Measurements from ENCODE around the gene ITGA11. TPM values are rescaled to one million over a fixed set of nuclear protein-coding genes. Genes with fewer than 3 reads are reported as not detected.

The ITGA11 gene
- total and polyA plus RNA-seq, 12 donors: 1.4 to 25.9 (median 12.3) TPM

DNA sequence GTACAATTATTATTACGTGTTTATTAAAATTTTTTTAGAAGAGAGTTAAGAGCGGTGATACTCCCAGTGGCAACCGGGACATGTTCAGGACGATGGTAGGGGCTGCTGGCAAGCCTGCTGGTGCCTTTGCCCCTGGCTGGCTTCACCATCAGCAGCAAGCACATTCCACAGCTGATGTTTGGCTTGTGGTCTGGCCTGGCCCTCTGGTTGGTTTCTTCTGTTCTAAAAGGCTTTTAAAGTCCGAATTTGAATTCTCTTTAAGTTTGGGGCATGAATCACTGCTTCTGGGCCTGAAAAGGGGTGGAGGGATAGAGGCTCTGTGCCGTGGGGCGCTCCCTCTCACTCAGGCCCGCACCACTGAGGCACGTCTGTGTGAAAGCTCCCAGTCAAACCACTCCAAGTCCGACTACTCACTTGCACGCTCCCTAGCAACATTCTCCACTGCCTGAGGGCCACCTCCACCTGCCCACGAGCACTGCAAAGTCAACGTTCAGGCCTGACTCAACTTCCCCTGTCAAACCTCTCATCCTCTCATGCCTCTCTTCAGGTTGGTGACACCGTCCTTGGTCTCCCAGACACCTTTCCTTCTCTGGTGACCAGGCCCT, 10.1 kb downstream of the ITGA11 start:
- Histone ChIP-seq H3K4me1 (peaks cover 0 to 20% (median 11%) of the 10 kb centered on the region in 9 donors), H3K4me3 (no peak overlapping the region), H3K27ac (no peak overlapping the region), H3K9me3 (no peaks in the 10 kb centered on the region), H3K27me3 (no peaks in the 10 kb centered on the region), H3K36me3 (no peaks in the 10 kb centered on the region)
- TF ChIP-seq, protein P1, sequence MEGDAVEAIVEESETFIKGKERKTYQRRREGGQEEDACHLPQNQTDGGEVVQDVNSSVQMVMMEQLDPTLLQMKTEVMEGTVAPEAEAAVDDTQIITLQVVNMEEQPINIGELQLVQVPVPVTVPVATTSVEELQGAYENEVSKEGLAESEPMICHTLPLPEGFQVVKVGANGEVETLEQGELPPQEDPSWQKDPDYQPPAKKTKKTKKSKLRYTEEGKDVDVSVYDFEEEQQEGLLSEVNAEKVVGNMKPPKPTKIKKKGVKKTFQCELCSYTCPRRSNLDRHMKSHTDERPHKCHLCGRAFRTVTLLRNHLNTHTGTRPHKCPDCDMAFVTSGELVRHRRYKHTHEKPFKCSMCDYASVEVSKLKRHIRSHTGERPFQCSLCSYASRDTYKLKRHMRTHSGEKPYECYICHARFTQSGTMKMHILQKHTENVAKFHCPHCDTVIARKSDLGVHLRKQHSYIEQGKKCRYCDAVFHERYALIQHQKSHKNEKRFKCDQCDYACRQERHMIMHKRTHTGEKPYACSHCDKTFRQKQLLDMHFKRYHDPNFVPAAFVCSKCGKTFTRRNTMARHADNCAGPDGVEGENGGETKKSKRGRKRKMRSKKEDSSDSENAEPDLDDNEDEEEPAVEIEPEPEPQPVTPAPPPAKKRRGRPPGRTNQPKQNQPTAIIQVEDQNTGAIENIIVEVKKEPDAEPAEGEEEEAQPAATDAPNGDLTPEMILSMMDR (IDR thresholded peaks at IDR 0.05): no peak
- DNase-seq: no peak
- WGBS, 2 donors: 88% methylated on average over 14 of the region's 14 CpGs
- ATAC-seq: no peak
- intact Hi-C loops (cut with DNase I): no loop called here

DNA sequence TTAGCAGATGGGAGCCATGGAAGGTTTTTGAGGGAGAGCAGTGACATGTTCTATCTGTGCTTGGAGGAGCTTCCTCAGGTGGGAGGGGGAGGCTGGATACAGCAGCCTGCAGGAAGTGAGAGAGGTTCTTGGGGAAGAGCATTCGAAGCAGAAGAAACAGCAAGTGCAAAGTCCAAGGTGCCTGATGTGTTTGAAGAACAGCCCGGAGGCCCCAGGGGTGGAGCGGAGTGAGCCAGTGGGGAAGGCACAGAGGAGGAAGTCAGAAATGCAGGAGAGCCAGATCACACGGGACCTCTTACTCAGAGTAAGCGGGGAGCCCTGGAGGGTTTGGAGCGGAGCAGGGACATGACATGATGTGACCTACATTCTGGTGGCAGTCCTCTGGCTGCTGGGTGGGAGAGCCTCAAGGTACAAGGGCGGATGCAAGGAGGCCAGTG, 10.8 kb downstream of the ITGA11 start:
- H3K36me3 ChIP-seq: no peaks in the 10 kb centered on the region
- peaks cover 0 to 20% (median 11%) of the 10 kb centered on the region in 9 donors for H3K4me1 ChIP-seq
- H3K27ac ChIP-seq: no peak overlapping the region
- no peaks in the 10 kb centered on the region for H3K27me3 ChIP-seq
- TF ChIP-seq, protein P1 (IDR thresholded peaks at IDR 0.05): no peak
- intact Hi-C loops (cut with DNase I): no loop called here
- H3K9me3 ChIP-seq: no peaks in the 10 kb centered on the region
- WGBS, 2 donors: 80 to 89% methylated on average over 7 of the region's 7 CpGs
- ATAC-seq (no peak), DNase-seq (peak in 1 of 2 donors; percentile 2)
- H3K4me3 ChIP-seq: no peak overlapping the region

DNA sequence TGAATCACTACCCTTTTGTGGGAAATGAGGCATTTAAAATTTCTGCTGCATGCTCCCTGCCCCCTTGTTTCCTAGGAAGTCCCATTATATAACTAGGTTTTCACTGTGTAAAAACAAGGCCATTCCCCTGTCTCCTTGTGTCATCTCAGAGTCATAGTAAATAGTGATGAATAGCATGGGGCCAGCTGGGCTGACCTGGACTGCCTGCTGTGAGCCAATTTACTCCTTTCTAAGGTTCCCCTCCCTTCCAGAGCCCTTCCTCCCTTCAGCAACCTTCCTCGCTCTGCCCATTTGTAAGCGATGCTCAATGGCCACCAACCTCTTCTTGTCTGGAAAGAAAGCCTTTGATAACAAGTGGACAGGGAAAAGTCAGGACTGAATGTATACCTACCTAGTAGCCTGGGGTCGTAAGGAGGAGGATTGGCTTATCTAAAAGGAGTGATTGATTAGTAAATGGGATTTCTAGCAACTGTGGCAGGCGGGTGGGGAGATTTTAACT, 11.7 kb downstream of the ITGA11 start:
- ATAC-seq (no peak), DNase-seq (peak in 1 of 2 donors; percentile 1)
- intact Hi-C loops (cut with DNase I): no loop called here
- Histone ChIP-seq H3K4me1 (peaks cover 0 to 21% (median 11%) of the 10 kb centered on the region in 9 donors), H3K9me3 (no peaks in the 10 kb centered on the region), H3K4me3 (no peak overlapping the region), H3K27me3 (no peaks in the 10 kb centered on the region), H3K27ac (no peak overlapping the region), H3K36me3 (no peaks in the 10 kb centered on the region)
- 94 to 97% methylated on average over 4 of the region's 4 CpGs for WGBS, 2 donors
- TF ChIP-seq, protein P1 (IDR thresholded peaks at IDR 0.05): no peak

DNA sequence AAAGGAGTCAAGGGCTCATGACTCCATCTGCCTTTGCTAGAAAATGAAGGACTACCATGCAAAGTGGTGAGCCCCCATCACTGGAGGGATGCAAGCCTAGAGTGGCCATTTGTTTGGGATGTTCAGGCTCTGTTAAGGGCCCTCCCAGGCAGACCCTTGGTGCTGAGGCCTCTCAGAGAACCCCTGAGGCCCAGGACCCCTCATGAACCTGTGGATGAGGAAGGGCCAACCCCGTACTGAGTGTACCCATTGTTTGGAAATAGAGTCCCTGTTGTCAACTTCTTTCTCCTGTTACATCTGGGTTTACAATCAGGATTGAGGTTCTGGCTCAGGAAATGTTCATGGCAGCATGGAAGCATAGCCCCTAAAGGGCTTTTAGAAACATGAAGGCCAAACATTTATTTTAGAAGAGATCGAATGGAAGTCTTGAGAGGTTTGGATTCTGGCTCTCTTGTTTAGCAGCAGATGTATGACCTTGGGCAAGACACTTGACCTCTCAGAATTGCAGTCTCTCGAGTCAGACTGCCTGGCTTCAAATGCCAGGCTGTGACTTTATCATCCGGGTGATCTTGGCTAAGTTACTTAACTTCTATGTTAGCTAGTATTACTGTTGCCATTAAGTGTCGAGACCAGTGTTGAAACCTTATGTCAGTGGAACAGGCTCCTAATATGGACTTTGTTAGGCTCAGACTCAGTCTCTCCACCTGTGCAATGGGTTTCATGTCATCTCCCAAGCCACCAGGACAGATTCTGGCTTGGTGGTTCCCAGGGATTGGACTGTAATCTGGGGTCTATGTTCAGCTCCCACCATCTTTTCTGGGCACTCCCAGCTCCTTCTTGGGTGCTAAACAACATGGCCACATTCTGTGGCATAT, 12.4 kb downstream of the ITGA11 start:
- DNase-seq (peak in 1 of 2 donors; percentile 1), ATAC-seq (no peak)
- Histone ChIP-seq H3K27ac (peak overlapping the region in 2 of 10 donors; percentile 11 to 58), H3K9me3 (no peaks in the 10 kb centered on the region), H3K36me3 (no peaks in the 10 kb centered on the region), H3K27me3 (no peaks in the 10 kb centered on the region), H3K4me3 (no peak overlapping the region), H3K4me1 (peaks cover 0 to 23% (median 11%) of the 10 kb centered on the region in 9 donors)
- TF ChIP-seq, protein P1 (IDR thresholded peaks at IDR 0.05): no peak
- WGBS, 2 donors: 90 to 97% methylated on average over 5 of the region's 5 CpGs
- intact Hi-C loops (cut with DNase I): no loop called here
